ENCODE measurements around the gene CREBBP. TPM values are rescaled to one million over a fixed set of nuclear protein-coding genes. Genes with fewer than 3 reads are reported as not detected.

The CREBBP gene
- total RNA-seq, 1 donor from 2014 or later, result 59.2 TPM

GRCh38 chr16:3868556-3868955 is 12.0 kb downstream of the CREBBP start:
- Mint-ChIP-seq H3K4me3 (ENCODE audit: unreplicated experiment) (no peak overlapping the region), H3K27ac (ENCODE audit: unreplicated experiment) (no peak overlapping the region), H3K27me3 (ENCODE audit: low read depth) (no peaks in the 10 kb centered on the region), H3K36me3 (ENCODE audit: low read depth) (no peaks in the 10 kb centered on the region), H3K4me1 (ENCODE audit: low read depth) (peaks cover 78% of the 10 kb centered on the region), H3K9me3 (ENCODE audit: low read depth) (no peaks in the 10 kb centered on the region)
- no peak for DNase-seq (ENCODE audit: low spot score)
- no peak for TF ChIP-seq CTCF (IDR thresholded peaks at IDR 0.05)

GRCh38 chr16:3866703-3867431 is 13.6 kb downstream of the CREBBP start:
- Mint-ChIP-seq H3K27ac (ENCODE audit: unreplicated experiment) (no peak overlapping the region), H3K9me3 (ENCODE audit: low read depth) (no peaks in the 10 kb centered on the region), H3K27me3 (ENCODE audit: low read depth) (no peaks in the 10 kb centered on the region), H3K4me3 (ENCODE audit: unreplicated experiment) (no peak overlapping the region), H3K36me3 (ENCODE audit: low read depth) (no peaks in the 10 kb centered on the region), H3K4me1 (ENCODE audit: low read depth) (peaks cover 76% of the 10 kb centered on the region)
- DNase-seq (ENCODE audit: low spot score), result no peak
- no peak for TF ChIP-seq CTCF (IDR thresholded peaks at IDR 0.05)

- Mint-ChIP-seq H3K9me3 (ENCODE audit: low read depth) (no peaks in the 10 kb centered on the region), H3K4me3 (ENCODE audit: unreplicated experiment) (no peak overlapping the region), H3K4me1 (ENCODE audit: low read depth) (peaks cover 71% of the 10 kb centered on the region), H3K36me3 (ENCODE audit: low read depth) (no peaks in the 10 kb centered on the region), H3K27me3 (ENCODE audit: low read depth) (no peaks in the 10 kb centered on the region), H3K27ac (ENCODE audit: unreplicated experiment) (no peak overlapping the region)
- DNase-seq (ENCODE audit: low spot score), result no peak
- TF ChIP-seq CTCF (IDR thresholded peaks at IDR 0.05), result no peak
Measured at GRCh38 chr16:3865241-3865640, 15.3 kb downstream of the CREBBP start.

GRCh38 chr16:3864562-3864961 is 16.0 kb downstream of the CREBBP start:
- H3K27me3 Mint-ChIP-seq (ENCODE audit: low read depth), result no peaks in the 10 kb centered on the region
- no peak overlapping the region for H3K4me3 Mint-ChIP-seq (ENCODE audit: unreplicated experiment)
- TF ChIP-seq CTCF (IDR thresholded peaks at IDR 0.05), result no peak
- H3K9me3 Mint-ChIP-seq (ENCODE audit: low read depth), result no peaks in the 10 kb centered on the region
- no peaks in the 10 kb centered on the region for H3K36me3 Mint-ChIP-seq (ENCODE audit: low read depth)
- DNase-seq (ENCODE audit: low spot score), result no peak
- peaks cover 66% of the 10 kb centered on the region for H3K4me1 Mint-ChIP-seq (ENCODE audit: low read depth)
- H3K27ac Mint-ChIP-seq (ENCODE audit: unreplicated experiment), result no peak overlapping the region

DNA sequence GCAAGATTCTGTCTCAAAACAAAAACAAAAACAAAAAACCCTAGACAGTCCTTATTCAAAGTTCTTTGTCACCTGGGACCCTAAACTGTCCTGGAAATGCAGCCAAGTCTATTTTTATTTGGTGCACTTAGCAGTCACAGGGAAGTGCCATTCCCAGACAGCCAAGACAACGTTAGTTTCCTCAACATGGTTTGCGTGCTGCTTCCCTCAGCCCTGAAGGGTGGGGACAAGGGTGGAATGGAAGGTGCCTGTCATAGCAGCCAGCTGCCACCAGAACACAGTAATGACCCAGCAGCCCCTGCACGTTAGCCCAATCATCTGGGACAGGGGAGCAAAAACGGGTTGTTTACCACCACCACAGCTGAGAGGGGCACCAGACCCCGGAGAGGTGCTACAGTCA is 16.9 kb downstream of the CREBBP start:
- no peak for TF ChIP-seq CTCF (IDR thresholded peaks at IDR 0.05)
- no peak for DNase-seq (ENCODE audit: low spot score)
- Mint-ChIP-seq H3K9me3 (ENCODE audit: low read depth) (no peaks in the 10 kb centered on the region), H3K4me3 (ENCODE audit: unreplicated experiment) (no peak overlapping the region), H3K36me3 (ENCODE audit: low read depth) (no peaks in the 10 kb centered on the region), H3K27ac (ENCODE audit: unreplicated experiment) (no peak overlapping the region), H3K4me1 (ENCODE audit: low read depth) (peaks cover 63% of the 10 kb centered on the region), H3K27me3 (ENCODE audit: low read depth) (no peaks in the 10 kb centered on the region)

All from chondrocyte (in vitro differentiated cells).